GM18867 (cell line): ENCODE data around the gene WDR20.
"Not testable (repeated sequence)": the region's sequence is repeated elsewhere in the genome, so short reads cannot be mapped to it uniquely, and the experiment has no call there.

ENCODE experiments used
- ATAC-seq: cut with Tn5 transposase; IDR thresholded peaks from one replicate; pipeline ENCODE4 v1.9.1; 2021; ENCODE audit warnings: mild to moderate bottlenecking, moderate library complexity; ENCODE audit not compliant: unreplicated experiment

The WDR20 gene, protein sequence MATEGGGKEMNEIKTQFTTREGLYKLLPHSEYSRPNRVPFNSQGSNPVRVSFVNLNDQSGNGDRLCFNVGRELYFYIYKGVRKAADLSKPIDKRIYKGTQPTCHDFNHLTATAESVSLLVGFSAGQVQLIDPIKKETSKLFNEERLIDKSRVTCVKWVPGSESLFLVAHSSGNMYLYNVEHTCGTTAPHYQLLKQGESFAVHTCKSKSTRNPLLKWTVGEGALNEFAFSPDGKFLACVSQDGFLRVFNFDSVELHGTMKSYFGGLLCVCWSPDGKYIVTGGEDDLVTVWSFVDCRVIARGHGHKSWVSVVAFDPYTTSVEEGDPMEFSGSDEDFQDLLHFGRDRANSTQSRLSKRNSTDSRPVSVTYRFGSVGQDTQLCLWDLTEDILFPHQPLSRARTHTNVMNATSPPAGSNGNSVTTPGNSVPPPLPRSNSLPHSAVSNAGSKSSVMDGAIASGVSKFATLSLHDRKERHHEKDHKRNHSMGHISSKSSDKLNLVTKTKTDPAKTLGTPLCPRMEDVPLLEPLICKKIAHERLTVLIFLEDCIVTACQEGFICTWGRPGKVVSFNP

DNA sequence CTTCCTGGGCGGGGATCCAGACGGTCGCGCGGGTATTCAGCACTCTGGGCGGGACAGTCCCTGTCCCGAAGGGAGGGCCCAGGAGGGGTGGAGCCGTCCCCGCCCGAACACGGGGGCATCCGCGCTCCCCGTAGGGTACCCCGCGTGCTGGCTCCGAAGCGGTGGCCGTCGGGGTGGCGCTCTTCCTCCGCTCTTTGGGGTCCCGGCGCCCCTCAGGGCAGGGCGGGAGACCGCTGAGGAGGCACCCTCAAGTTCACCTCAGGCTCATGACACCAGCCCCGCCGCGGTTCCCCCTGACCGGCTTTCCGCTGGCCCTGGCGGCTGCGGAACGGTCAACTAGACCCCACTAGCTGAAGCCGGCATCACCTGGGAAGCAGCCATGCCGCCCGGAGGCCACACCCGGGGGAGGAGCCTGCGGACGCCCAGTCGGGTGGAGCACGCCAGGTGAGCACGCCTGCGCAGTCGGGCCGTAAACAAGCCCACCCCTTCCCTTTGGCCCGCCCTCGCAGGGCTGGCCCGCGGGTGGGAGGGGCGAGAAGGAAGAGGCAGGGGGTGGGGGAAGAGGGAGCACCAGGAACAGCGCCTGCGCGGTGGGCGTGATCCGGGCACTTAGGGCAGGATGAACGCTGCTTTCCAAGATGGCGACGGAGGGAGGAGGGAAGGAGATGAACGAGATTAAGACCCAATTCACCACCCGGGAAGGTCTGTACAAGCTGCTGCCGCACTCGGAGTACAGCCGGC, at the start of gene WDR20:
TSS of gene WDR20 (plus strand) at position 612 of the 741 bp plus-strand sequence. CDS start at position 639, 27 bp downstream.
- ATAC-seq, result peak; percentile 90

DNA sequence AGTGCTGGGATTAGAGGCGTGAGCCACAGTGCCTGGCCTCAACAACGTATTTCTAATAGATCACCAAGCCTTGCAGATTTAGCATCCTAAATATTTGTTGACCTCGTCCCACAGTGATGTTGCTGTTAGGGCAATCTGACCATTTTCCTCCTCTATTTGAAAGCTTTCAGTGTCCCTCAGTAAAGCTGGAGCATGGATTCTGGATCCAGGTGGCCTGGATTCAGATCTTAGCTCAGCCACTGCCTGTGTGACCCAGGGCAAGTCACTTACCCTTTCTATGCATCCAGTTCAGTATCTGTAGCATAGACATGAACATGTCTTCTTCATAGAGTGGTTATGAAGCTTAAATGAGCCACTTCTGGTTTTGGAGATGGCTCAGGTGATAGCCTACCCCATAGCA, 49.0 kb upstream of the WDR20 start:
- no peak for ATAC-seq

DNA sequence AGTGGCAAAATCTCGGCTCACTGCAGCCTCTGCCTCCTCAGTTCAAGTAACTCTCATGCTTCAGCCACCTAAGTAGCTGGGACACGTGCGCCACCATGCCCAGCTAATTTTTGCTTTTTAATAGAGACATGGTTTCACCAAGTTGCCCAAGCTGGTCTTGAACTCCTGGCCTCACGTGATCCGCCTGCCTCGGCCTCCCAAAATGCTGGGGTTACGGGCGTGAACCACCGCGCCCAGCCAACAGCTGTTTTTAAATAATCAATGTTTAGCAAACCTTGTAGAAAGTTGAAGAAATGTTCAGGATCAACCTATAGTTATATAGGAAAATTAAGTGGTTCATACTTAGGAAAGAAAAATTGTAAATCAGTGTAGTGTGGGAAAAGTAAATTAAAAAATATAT, 46.9 kb upstream of the WDR20 start:
- no peak for ATAC-seq

DNA sequence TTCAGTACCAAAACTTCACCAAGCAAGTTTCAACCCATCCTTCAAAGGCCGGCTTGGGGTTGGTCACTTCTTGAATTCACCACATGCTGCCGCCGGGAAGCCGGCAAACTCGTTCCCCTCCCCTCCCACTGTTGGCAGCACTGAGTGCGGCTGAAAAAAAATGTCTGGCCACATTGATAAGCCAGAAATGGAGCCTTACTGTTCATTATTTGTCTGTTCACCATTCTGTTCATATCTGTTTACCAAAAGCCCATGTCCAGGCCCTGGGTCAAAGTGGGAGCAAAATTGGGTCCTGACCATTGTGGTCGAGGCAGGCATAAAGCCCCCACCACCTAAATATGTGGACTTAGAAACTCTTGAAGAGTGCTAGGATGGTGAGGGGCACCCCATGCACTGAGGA, 45.6 kb upstream of the WDR20 start:
- no peak for ATAC-seq

DNA sequence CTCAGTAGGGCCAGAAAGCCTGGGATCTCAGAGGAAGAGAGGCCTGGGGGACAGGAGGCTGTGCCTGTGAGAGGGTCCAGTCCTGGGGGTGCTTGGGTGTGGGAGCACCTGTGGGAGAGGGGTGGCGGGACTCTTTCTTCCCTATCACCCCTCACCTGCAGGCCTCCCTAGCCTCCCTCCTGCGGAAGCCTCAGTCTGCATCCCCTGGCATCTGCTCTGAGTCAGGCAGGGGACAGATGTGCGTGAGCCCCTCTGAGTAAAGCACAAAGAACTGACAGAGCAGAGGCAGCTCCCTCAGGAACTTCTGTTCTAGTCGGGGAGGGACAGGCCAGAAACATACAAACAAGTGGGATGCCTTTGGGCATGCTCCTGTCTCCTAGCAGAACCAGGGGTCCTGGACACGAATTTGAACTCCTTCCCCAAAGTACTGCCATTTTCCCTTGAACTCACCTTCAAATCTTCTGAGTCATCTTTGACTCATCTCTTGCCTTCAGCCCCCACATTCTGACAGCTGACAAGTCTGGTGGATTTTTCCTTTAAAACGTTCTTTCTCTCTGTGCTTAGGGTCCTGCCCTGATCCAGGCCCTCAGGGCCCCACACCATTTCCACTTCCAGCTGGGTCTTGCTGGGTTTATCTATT, 44.3 kb upstream of the WDR20 start:
- no peak for ATAC-seq

DNA sequence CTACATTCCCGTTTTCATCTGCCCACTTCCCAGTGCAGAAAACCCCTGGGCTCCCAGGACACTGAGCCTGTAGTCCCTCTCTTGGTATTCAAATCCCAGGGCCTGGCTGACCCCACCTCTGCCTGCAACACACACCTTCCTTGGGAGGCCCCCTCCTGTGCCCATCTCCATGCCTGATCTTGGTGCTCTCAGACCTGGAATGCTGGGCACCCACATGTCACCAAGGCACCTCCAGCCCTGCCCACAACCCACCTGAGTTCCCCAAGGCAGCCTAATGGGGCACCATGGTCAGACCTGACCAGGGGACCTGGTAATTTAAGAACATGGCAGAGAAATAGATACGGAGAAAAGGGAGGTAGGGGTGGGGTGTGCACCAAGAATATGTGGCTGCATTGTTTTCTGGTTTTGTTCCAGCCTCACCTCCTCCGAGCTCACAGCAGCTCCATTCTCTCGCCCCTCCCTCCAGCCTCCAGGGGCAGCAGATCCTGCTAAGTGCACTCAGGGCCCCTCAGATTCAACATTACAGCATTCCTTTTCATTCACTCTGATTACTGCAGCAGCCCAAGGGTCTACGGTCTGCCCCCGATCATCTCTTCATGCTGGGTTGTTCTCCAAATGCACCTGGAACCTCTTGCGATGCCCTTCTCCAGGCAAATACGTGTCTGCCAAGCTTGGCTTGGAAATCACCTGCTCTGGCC, 43.7 kb upstream of the WDR20 start:
- ATAC-seq, result no peak

DNA sequence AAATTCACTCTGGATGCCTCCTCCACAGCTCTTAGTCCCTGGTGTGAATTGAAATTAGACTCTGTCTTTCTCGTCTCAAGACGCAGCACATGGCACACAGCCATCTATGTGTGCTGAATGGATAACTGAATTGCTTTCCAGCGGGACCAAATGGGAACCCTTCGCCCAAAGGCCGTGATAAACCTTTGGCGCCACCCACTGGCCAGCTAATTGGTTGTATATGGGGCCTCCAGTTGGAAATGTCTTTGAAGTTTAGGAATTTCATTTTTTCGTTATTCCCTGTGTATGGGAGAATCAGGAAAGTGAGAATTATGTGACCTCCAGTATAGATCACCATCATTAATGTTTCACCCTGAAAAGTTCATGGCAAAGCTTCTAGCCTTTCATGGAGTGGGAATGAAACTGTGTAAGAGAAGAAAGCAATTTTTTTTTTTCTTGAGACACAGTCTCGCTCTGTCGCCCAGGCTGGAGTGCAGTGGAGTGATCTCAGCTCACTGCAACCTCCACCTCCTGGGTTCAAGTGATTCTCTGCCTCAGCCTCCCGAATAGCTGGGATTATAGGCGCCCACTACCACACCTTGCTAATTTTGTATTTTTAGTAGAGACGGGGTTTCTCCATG, 43.0 kb upstream of the WDR20 start:
- no peak for ATAC-seq

DNA sequence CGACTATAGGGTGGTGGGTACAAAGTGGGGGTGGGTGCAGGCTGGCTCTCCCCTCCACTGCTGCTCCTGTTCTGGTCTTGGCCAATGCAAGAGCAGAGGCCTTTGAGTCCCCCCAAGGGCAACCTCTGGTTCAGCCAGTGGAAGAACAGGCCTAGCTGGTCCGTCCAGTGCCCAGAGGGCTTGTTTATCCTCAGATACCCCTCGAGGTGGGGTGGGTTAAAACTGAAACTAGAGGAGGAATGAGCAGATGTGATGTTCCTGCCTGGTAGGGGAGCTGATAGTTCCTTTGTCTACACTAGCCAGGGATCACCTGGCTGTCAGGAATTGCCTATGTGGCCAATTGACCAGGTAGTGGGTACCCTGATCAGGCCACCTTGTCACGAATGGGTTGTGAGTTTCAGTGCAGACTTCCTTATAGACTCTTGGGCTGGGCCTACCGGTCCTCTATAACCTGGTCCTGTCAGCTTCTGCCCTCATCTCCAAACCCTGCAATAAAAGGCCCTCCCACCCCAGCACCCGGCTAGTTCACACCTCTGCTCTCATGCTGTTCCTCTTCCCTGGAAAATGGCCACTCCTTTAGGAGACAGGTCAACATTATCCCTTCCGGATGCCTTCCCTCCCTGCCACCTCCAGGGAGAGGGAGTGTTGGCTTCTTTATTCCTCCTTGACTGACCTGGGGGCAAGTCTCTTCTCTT, 42.1 kb upstream of the WDR20 start:
- ATAC-seq, result no peak

DNA sequence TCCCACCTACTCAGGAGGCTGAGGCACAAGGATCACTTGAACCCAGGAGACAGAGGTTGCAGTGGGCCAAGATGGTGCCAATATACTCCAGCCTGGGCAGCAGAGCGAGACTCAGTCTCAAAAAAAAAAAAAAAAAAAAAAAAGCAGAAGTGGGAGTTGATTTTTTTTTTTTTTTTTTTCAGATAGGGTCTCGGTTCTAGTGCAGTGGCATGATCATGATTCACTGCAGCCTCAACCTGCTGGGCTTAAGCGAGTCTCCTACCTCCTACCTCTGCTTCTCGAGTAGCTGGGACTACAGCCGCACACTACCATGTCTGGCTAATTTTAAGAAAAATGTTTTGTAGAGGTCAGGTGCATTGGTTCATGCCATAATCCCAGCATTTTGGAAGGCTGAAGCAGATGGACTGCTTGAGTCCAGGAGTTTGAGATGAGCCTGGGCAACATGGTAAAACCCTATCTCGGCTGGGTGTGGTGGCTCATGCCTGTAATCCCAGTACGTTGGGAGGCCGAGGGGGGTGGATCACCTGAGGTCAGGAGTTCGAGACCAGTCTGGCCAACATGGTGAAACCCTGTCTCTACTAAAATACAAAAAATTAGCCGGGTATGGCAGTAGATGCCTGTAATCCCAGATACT, 36.5 kb upstream of the WDR20 start:
- peak; percentile 64 for ATAC-seq

DNA sequence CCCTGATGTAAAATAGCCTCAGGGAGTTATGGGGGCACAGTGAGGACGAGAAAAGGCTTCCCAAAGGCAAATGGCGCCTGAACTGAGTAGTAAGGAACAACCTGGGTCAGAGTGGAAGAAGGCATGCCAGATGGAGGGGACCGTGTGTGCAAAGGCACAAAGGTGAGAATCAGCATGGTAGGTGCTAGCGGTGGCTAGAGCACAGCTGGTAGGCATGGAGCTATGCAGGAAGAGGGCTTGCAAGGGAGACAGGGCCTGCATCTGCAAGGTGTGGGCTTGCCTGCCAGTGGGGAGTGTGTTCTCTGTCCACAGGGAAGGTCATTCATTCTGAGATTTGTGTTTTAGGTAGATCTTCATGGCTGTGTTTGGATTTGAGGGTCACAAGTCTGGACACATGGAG, 34.3 kb upstream of the WDR20 start:
- ATAC-seq, result no peak

DNA sequence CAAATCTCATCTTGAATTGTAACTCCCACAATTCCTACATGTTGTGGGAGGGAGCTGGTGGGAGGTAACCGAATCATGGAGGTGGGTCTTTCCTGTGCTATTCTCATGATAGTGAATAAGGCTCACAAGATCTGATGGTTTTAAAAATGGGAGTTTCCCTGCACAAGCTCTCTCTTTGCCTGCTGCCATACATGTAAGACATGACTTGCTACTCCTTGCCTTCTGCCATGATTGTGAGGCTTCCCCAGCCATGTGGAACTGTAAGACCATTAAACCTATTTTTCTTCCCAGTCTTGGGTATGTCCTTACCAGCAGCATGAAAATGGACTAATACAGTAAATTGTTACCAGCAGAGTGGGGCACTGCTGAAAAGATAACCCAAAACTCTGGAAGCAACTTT, 30.4 kb upstream of the WDR20 start:
- not testable (repeated sequence) for ATAC-seq

DNA sequence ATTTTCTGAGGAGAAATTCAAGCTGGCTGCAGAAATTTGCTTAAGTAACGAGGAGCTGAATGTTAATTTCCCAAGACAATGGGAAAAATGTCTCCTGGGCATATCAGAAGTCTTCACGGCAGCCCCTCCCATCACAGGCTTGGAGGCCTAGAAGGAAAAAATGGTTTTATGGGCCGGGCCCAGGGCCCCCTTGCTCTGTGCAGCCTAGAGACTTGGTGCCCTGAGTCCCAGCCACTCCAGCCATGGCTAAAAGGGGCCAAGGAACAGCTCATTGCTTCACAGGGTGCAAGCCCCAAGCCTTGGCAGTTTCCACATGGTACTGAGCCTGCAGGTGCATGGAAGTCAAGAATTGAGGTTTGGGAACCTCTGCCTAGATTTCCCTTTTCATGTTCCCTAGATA, 28.6 kb upstream of the WDR20 start:
- ATAC-seq, result no peak

DNA sequence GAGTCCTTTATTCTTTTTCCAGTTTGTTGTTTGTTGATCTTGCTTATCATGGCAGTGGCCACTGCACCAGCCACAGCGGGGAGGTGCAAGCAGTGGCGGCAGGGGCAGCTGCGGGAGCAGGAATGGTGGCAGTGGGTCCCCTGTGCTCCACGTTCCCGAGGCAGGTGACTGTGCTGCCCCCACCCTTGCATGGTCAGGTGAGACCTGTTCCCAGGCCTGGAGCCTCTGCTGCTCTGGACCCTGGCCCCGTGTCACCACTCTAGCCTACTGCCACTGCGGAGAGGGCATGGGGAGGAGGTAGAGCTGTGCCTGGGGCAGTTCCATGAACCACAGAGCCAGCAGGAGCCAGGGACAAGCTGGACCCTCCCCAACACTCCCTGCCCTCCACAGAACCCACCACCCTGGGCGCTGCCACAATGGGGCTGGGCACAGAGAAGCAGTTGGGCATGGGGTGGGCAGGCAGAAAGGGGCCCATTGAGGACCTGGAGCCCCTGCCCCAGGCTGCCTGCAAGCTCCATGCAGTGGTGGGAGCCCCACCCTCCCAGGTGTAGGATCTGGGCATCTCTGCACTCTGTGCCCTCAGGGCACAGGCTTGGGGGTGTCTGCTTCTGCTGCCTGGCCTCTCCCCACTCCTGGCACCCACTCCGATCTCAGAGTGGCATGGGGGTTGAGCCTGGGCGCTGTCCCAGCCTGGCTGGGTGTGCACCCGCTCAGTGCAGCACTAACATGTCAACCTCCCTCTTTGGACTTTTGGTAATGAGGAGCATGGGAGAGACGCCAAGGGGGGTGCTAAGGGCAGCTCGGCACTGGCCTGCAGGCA, 23.1 kb upstream of the WDR20 start:
- ATAC-seq, result no peak

DNA sequence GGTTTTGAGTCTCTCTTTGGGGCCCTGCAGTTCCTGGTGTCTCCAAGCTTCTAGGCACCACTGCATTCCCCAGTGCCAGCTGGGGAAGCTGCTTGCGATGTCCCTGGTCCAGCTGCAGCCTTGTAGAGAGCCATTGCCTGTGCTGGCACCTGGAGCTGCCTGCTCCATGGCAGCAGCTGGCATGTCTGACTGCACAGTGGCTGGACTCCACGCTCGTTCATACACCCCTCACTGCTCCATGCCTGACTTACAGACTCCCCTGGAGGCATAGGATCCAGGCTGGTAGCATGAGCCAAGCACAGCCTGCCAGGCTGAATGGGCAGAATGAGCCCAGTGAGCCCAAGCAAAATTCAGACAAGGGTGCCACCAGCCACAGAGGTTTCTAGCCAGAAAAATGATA, 21.8 kb upstream of the WDR20 start:
- no peak for ATAC-seq

DNA sequence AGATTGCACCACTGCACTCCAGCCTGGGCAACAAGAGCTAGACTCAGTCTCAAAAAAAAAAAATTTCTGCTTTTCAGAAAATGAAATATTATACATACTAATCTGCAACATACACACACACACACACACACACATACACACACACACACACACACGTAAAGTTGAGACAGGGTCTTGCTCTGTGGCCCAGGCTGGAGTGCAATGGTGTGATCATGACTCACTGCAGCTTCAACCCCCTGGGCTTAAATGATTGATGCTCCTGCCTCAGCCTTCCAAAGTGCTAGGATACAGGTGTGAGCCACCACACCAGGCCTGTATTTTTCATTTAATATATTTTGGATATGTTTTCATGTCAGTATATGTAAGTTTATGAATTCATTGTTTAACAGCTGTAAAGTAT, 18.8 kb upstream of the WDR20 start:
- no peak for ATAC-seq

DNA sequence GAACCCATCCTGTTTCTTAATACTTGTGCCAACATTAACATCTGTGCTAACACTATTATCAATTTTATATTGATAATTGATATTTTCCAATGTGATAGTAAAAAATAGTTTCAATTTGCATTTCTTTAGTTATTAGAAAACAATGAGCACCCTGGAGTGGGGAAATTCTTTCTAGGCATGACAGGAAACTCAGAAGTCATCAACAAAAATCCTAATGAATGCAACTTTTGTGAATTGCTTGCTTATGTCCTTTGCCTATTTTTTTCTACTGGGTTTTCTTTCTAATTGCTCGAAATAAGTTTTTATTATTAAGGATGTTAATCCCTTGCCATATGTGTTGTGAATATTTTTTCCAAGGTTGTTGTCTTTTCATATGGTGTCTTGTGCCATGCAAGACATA, 18.1 kb upstream of the WDR20 start:
- ATAC-seq, result no peak

DNA sequence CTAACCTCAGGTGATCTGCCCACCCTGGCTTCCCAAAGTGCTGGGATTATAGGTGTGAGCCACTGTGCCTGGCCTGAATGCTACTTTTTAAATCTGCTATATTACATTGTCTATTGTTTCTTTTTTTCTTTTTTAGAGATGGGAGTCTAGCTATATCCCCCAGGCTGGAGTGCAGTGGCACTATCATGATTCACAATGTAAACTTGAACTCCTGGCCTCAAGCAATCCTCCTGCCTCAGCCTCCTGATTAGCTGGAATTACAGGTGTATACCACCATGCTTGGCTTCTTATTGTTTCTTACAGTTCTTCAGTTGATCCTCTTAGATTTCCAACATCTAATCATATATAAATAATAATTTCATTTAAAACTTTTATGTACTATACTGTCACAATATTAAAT, 15.3 kb upstream of the WDR20 start:
- no peak for ATAC-seq

DNA sequence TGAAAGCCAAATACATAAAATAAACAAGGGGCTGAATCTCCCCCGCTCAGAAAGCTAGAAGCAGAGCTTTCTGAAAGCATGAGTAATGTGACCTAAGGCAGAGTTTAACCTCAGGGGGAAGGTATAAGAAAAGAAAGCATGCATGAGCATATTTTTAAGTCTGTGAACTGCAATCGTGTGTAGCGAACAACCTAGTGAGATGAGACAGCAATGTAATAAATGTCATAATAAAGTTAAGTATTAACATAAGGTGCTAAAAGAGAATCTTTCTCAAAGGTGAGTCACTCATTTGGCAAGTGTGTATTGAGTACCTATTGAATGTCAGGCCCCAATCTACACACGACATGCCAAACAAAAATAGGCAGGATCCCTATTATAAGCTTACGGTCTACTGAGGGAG, 14.2 kb upstream of the WDR20 start:
- ATAC-seq, result no peak
